B cell (primary cell): ENCODE measurements around the gene PSMD8. TPM values are rescaled to one million over a fixed set of nuclear protein-coding genes. Genes with fewer than 3 reads are reported as not detected.

Source experiments
- polyA plus RNA-seq: library from polyadenylated mRNA; depleted of rRNA; stranded (reverse); fragments of >200 nt; gene quantifications from 2 replicates; pipeline ENCODE4 v1.2.3, GENCODE V29; 2012
- total RNA-seq, 2 donors: library from RNA; stranded (reverse); fragments of 120-200 nt in 1 of 2; gene quantifications; 1 replicate in 1 of 2; 2 replicates in 1 of 2; pipeline versions ENCODE4 v1.2.3 to v1.2.4, GENCODE V29; 2013 to 2022

Gene PSMD8
- total and polyA plus RNA-seq, 2 donors (not counting 1 experiment from before 2014, with no cell fraction given), result 88.1 to 122 TPM

Other genes starting within 250 kb of the PSMD8 start
- gene DPF1, start 150.3 kb upstream of the PSMD8 start, total RNA-seq, result not detected in 2 replicates
- 0.42 TPM in 1 of 2 replicates, not detected in the other for gene DPF1, start 150.3 kb upstream of the PSMD8 start, polyA plus RNA-seq
- gene PPP1R14A, start 118.2 kb upstream of the PSMD8 start, total RNA-seq, result 24.0 and 25.9 TPM in 2 replicates
- 32.6 and 33.8 TPM in 2 replicates for gene PPP1R14A, start 118.2 kb upstream of the PSMD8 start, polyA plus RNA-seq
- 70.0 and 78.5 TPM in 2 replicates for gene SPINT2, start 110.0 kb upstream of the PSMD8 start, total RNA-seq
- 49.1 and 50.0 TPM in 2 replicates for gene SPINT2, start 110.0 kb upstream of the PSMD8 start, polyA plus RNA-seq
- gene C19orf33, start 70.3 kb upstream of the PSMD8 start, total RNA-seq, result 1.2 and 2.0 TPM in 2 replicates
- gene C19orf33, start 70.3 kb upstream of the PSMD8 start, polyA plus RNA-seq, result not detected in 2 replicates
- 30.6 and 31.6 TPM in 2 replicates for gene YIF1B, start 58.6 kb upstream of the PSMD8 start, total RNA-seq
- 39.5 and 58.3 TPM in 2 replicates for gene YIF1B, start 58.6 kb upstream of the PSMD8 start, polyA plus RNA-seq
- 3.7 and 4.4 TPM in 2 replicates for gene KCNK6, start 54.7 kb upstream of the PSMD8 start, total RNA-seq
- 1.5 and 3.4 TPM in 2 replicates for gene KCNK6, start 54.7 kb upstream of the PSMD8 start, polyA plus RNA-seq
- 31.2 and 33.8 TPM in 2 replicates for gene CATSPERG, start 38.7 kb upstream of the PSMD8 start, total RNA-seq
- 6.6 and 6.7 TPM in 2 replicates for gene CATSPERG, start 38.7 kb upstream of the PSMD8 start, polyA plus RNA-seq
- gene GGN, start 13.5 kb downstream of the PSMD8 start, total RNA-seq, result 0.34 TPM in 2 replicates
- gene GGN, start 13.5 kb downstream of the PSMD8 start, polyA plus RNA-seq, result not detected in 2 replicates
- 1.1 and 1.2 TPM in 2 replicates for gene SPRED3, start 14.1 kb downstream of the PSMD8 start, total RNA-seq
- gene SPRED3, start 14.1 kb downstream of the PSMD8 start, polyA plus RNA-seq, result 1.7 and 2.0 TPM in 2 replicates
- 44.1 and 45.3 TPM in 2 replicates for gene FAM98C, start 28.5 kb downstream of the PSMD8 start, total RNA-seq
- gene FAM98C, start 28.5 kb downstream of the PSMD8 start, polyA plus RNA-seq, result 62.0 and 73.5 TPM in 2 replicates
- 0.20 TPM in 1 of 2 replicates, not detected in the other for gene RASGRP4, start 51.6 kb downstream of the PSMD8 start, total RNA-seq
- 0.98 and 1.5 TPM in 2 replicates for gene RASGRP4, start 51.6 kb downstream of the PSMD8 start, polyA plus RNA-seq
- gene RYR1, start 59.1 kb downstream of the PSMD8 start, total RNA-seq, result 3.3 and 3.8 TPM in 2 replicates
- 0.06 and 0.43 TPM in 2 replicates for gene RYR1, start 59.1 kb downstream of the PSMD8 start, polyA plus RNA-seq
- gene MAP4K1, start 243.4 kb downstream of the PSMD8 start, total RNA-seq, result 397 and 415 TPM in 2 replicates
- gene MAP4K1, start 243.4 kb downstream of the PSMD8 start, polyA plus RNA-seq, result 232 and 291 TPM in 2 replicates
- 284 and 295 TPM in 2 replicates for gene EIF3K, start 244.6 kb downstream of the PSMD8 start, total RNA-seq
- 773 and 841 TPM in 2 replicates for gene EIF3K, start 244.6 kb downstream of the PSMD8 start, polyA plus RNA-seq